SK-N-MC (cell line): ENCODE results near the gene C5.
"Not testable (repeated sequence)": the region's sequence is repeated elsewhere in the genome, so short reads cannot be mapped to it uniquely, and the experiment has no call there.

ENCODE experiments used
- EZH2 ChIP-seq: fragments of 200-600 bp; sonication (generic); IDR thresholded peaks from one replicate; pipeline ENCODE4 v1.6.1; 2017; ENCODE audit warnings: antibody characterized with exemption
- FOXP2 ChIP-seq: optimal IDR thresholded peaks from 2 replicates; pipeline ENCODE3; 2011; ENCODE audit warnings: mild to moderate bottlenecking, moderate library complexity; ENCODE audit not compliant: insufficient read depth; ENCODE audit errors: extremely low read length, control extremely low read depth
- POLR2AphosphoS5 ChIP-seq: IDR thresholded peaks from 2 replicates; pipeline ENCODE4 v1.6.1; 2012; ENCODE audit warnings: mild to moderate bottlenecking, low read depth, low read length, borderline replicate concordance

- not testable (repeated sequence) for TF ChIP-seq POLR2AphosphoS5, EZH2, FOXP2
Measured at GRCh38 chr9:121028285-121028684, 21.8 kb downstream of the C5 start.
